Left lung (tissue), 10 donors: ENCODE results near the gene INCA1. TPM values are rescaled to one million over a fixed set of nuclear protein-coding genes. Genes with fewer than 3 reads are reported as not detected.

Source experiments
- ATAC-seq: fragments of 200-7000 bp; cut with Tn5 transposase; one replicate; pipeline ENCODE4 v1.9.1; 2020; ENCODE audit warnings: moderate library complexity
- DNase-seq, 4 donors: peaks; one replicate each; pipeline ENCODE4 v3.0.0-alpha.2; 2013 to 2020
- H3K27ac ChIP-seq, 2 donors: fragments of 200-600 bp; sonication (generic) in 1 of 2; one replicate each; pipeline versions ENCODE4 v1.5.0 to v1.8.0; 2020 to 2021
- H3K27me3 ChIP-seq, 2 donors: fragments of 200-600 bp; sonication (generic) in 1 of 2; one replicate each; pipeline versions ENCODE4 v1.5.0 to v1.8.0; 2020 to 2021
- H3K36me3 ChIP-seq, 2 donors: fragments of 200-600 bp; sonication (generic) in 1 of 2; one replicate each; pipeline versions ENCODE4 v1.5.0 to v1.8.0; 2020 to 2021
- H3K4me1 ChIP-seq, 2 donors: fragments of 200-600 bp; one replicate each; pipeline ENCODE4 v1.8.0; 2021
- H3K4me3 ChIP-seq, 2 donors: fragments of 200-600 bp; sonication (generic) in 1 of 2; one replicate each; pipeline versions ENCODE4 v1.5.0 to v1.8.0; 2020 to 2021; ENCODE audit warnings: mild to moderate bottlenecking in 1 of 2
- H3K9me3 ChIP-seq, 2 donors: fragments of 200-600 bp; sonication (generic) in 1 of 2; one replicate each; pipeline versions ENCODE4 v1.5.0 to v1.8.0; 2020 to 2021
- intact Hi-C, 2 donors: fragments of 100-400 bp; cut with DNase I; formaldehyde crosslinking; loops; one replicate each; pipeline versions ENCODE4 v1.11.2 to v1.14.2; 2022
- polyA plus RNA-seq, 6 donors: library from polyadenylated mRNA; unstranded; fragments of 120-200 nt; gene quantifications; one replicate each; pipeline ENCODE4 v1.2.1, GENCODE V29; 2013; ENCODE audit not compliant: insufficient read length in 6 of 6
- total RNA-seq, 2 donors: library from RNA; stranded (reverse); fragmentation: NEBNext Ultra II Directional; extraction: Animal tissue kit (Norgen Biotek cat#: 25700); gene quantifications; one replicate each; pipeline ENCODE4 v1.2.1, GENCODE V29; 2021
- TF ChIP-seq, protein P1 (sequence below), 2 donors: fragments of 200-600 bp; sonication (generic) in 1 of 2; IDR thresholded peaks; one replicate each; pipeline versions ENCODE4 v1.5.0 to v1.8.0; 2021; ENCODE audit warnings: antibody characterized with exemption in 2 of 2
- donor health status: DM: no; HTN: yes; CAD: no.
- donor health status: DM: no; HTN: no; CAD: no.

The INCA1 gene
- total and polyA plus RNA-seq, 8 donors: 1.0 to 11.5 (median 8.6) TPM

GRCh38 chr17:4941319-4941610 lies 56.1 kb downstream of the INCA1 start:
- Histone ChIP-seq H3K36me3 (peaks cover 0 to 64% of the 10 kb centered on the region in 2 donors), H3K27ac (peak overlapping the region in 1 of 2 donors; percentile 97)
- TF ChIP-seq, protein P1, sequence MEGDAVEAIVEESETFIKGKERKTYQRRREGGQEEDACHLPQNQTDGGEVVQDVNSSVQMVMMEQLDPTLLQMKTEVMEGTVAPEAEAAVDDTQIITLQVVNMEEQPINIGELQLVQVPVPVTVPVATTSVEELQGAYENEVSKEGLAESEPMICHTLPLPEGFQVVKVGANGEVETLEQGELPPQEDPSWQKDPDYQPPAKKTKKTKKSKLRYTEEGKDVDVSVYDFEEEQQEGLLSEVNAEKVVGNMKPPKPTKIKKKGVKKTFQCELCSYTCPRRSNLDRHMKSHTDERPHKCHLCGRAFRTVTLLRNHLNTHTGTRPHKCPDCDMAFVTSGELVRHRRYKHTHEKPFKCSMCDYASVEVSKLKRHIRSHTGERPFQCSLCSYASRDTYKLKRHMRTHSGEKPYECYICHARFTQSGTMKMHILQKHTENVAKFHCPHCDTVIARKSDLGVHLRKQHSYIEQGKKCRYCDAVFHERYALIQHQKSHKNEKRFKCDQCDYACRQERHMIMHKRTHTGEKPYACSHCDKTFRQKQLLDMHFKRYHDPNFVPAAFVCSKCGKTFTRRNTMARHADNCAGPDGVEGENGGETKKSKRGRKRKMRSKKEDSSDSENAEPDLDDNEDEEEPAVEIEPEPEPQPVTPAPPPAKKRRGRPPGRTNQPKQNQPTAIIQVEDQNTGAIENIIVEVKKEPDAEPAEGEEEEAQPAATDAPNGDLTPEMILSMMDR (IDR thresholded peaks at IDR 0.05): no peak

DNA sequence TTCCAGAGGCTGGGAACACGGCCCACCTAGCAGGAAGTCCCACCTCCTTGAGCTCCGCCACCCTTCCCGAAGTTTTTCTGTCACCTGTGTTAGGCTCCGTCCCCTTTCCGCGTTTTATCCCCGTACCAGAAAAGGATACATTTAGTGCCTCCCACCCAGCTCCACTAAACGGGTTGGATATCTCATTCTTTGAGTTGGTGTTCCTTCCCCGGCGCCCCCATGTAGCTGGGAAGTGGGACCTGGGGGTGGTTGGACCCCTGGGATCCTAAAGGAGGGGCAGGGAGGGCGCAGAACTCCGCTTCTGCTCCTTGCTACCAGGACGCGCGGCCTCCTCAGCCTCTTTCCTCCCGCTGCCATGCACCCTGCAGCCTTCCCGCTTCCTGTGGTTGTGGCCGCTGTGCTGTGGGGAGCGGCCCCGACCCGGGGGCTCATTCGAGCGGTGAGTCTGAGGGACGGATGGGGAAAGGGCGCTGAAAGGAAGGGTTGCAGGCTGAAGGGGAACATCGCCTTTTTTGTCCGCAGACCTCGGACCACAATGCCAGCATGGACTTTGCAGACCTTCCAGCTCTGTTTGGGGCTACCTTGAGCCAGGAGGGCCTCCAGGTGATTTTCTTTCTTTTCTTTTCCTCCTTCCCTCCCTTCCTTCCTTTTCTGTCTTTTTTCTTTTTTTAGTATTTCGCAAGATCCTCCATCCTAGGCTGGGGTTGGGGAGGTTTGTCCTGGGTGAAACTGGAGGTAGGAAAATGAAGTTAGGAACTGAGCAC lies 56.6 kb downstream of the INCA1 start:
- Histone ChIP-seq H3K36me3 (peaks cover 0 to 62% of the 10 kb centered on the region in 2 donors), H3K27ac (peak overlapping the region; percentile 96 to 97), H3K4me3 (peak overlapping the region; percentile 77 to 93), H3K9me3 (no peaks in the 10 kb centered on the region), H3K4me1 (peaks cover 28 to 66% of the 10 kb centered on the region in 2 donors), H3K27me3 (no peaks in the 10 kb centered on the region)
- ATAC-seq (peak; percentile 77), DNase-seq (peak in 2 of 4 donors; percentile 84)
- TF ChIP-seq, protein P1 (IDR thresholded peaks at IDR 0.05): no peak
- intact Hi-C loops: no loop called here

More at GRCh38 chr17:4941319-4941610, 56.1 kb downstream of the INCA1 start:
- intact Hi-C loops: no loop called here
- Histone ChIP-seq H3K4me3 (peak overlapping the region; percentile 77 to 93), H3K9me3 (no peaks in the 10 kb centered on the region), H3K27me3 (no peaks in the 10 kb centered on the region), H3K4me1 (peaks cover 34 to 71% of the 10 kb centered on the region in 2 donors)
- DNase-seq: no peak
- ATAC-seq: no peak

DNA sequence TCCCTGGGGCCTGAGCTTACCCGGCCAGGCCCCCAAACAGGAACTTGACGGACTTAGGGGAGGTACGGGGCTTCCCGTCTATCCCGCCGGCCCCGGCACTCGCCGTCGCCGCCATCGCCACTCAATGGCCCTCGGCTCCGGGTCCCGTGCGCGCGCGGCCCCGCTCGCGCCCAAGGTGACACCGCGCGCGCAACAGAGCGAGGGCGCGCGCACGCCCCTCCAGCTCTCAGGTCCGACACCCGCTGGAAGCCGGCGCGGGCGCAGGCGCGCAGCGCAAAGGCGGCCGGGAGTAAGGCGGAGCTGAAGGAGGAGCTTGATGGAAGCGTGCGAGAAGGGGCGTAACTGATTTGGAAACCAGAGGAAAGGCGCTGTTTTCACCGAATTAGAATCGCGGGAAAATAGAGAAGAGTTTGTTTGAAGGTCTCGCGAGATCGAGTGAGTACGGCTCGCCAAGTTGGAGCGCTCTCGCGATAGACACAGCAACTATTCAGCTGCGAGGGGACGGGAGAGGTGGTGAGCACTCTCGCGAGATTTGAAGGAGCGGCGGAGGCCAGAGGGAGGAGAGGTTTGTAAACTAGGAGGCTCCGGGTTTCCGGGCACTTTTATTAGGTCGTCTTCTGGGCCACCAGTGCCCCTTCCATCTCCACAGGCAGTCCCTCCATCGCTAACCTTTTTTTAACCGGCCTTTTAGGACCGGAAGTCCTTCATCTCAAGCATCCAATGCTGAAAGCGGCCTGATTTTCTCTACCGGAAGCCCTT lies 57.3 kb downstream of the INCA1 start, which contains the start of the genes RNF167 and SLC25A11:
RNF167 (plus strand) TSS at position 473 of the 759 bp plus-strand sequence. CDS start 642 bp downstream, outside the sequence.
SLC25A11 (minus strand) TSS at position 251 of the 759 bp plus-strand sequence; CDS start at position 115, 136 bp downstream.
- Histone ChIP-seq H3K27ac (peak within 1 kb of the TSS; percentile 96 to 97), H3K4me3 (peak within 1 kb of the TSS; percentile 77 to 93), H3K4me1 (peaks cover 21 to 58% of the 10 kb centered on the region in 2 donors), H3K9me3 (no peaks in the 10 kb centered on the region), H3K36me3 (peaks cover 0 to 55% of the 10 kb centered on the region in 2 donors), H3K27me3 (no peaks in the 10 kb centered on the region)
- TF ChIP-seq, protein P1 (IDR thresholded peaks at IDR 0.05): peak in 1 of 2 donors; percentile 27
- ATAC-seq (peak; percentile 95), DNase-seq (peak; percentile 96 to 99 (median 98))
- intact Hi-C loops: no loop called here

DNA sequence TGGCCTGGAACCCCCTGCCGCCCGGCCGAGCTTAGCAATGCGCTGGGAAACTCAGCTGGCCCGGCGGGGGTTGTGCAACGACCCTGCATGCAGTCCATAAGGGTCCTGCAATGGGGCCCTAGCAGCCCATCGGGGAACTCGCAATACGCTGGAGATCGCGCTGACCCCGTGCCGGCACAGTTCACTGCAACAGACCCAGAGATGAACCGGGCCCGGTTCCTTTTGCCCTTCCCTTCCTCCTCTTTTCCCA lies 57.9 kb downstream of the INCA1 start:
- Histone ChIP-seq H3K36me3 (peaks cover 0 to 50% of the 10 kb centered on the region in 2 donors), H3K27ac (peak overlapping the region; percentile 96 to 97), H3K4me3 (peak overlapping the region; percentile 77 to 93), H3K4me1 (peaks cover 19 to 55% of the 10 kb centered on the region in 2 donors), H3K27me3 (no peaks in the 10 kb centered on the region), H3K9me3 (no peaks in the 10 kb centered on the region)
- intact Hi-C loops: no loop called here
- peak in 1 of 4 donors; percentile 85 for DNase-seq
- no peak for ATAC-seq
- TF ChIP-seq, protein P1 (IDR thresholded peaks at IDR 0.05): no peak
